ENCODE measurements around the gene NFILZ. TPM values are rescaled to one million over a fixed set of nuclear protein-coding genes. Genes with fewer than 3 reads are reported as not detected.

Gene NFILZ
- total RNA-seq, 1 experiment from 2014 or later: not detected

GRCh38 chr19:8655340-8655709, 24.9 kb downstream of the NFILZ start:
- H4K20me1 ChIP-seq (ENCODE audit: insufficient read depth): no peaks in the 10 kb centered on the region
- no peaks in the 10 kb centered on the region for H3K9me3 ChIP-seq (ENCODE audit: control insufficient read depth in 1 of 2, insufficient read depth in 1 of 2, low read depth in 1 of 2, low read length in 2 of 2)
- no peaks in the 10 kb centered on the region for H3K9me2 ChIP-seq (ENCODE audit: insufficient read depth)
- intact Hi-C loops (cut with micrococcal nuclease): no loop called here
- no peaks in the 10 kb centered on the region for H3K27me3 ChIP-seq (ENCODE audit: insufficient read depth, low read length)
- no peak overlapping the region for H2AFZ ChIP-seq (ENCODE audit: low read depth, low read length, poor library complexity, severe bottlenecking)
- H3K9ac ChIP-seq (ENCODE audit: low read length): no peak overlapping the region
- POLR2A ChIA-PET: interaction anchor here (1.0 kb wide), 1 partner anchor 363 kb away, joined by 3 read pairs; no protein-coding TSS in a partner anchor
- peaks cover 0 to 7% of the 10 kb centered on the region in 2 experiments; a peak in 1 of 4 replicates for H3K4me1 ChIP-seq (ENCODE audit: control insufficient read depth in 1 of 2, insufficient read depth in 2 of 2, low read length in 2 of 2)
- H3K4me2 ChIP-seq (ENCODE audit: low read length): no peak overlapping the region
- CTCF ChIA-PET: interaction anchor here (1.5 to 3.5 kb wide), 3 partner anchors 13 to 426 kb away, joined by 3 to 29 read pairs (median 13); no protein-coding TSS in a partner anchor
- no peak overlapping the region for H3K27ac ChIP-seq (ENCODE audit: low read depth, low read length)
- RAD21 ChIA-PET (ENCODE audit: low non-redundant PET in 1 of 2, low total read pairs in 2 of 2, uncharacterized antibody in 2 of 2, unreplicated experiment in 2 of 2): interaction anchor here (0.6 to 1.8 kb wide), 3 partner anchors 15 to 553 kb away, joined by 3 to 4 read pairs (median 3); no protein-coding TSS in a partner anchor
- TF ChIP-seq SP1 (IDR thresholded peaks at IDR 0.05; ENCODE audit: low read depth) (no peak), JUND (IDR thresholded peaks at IDR 0.05) (no peak), FOSL1 (IDR thresholded peaks at IDR 0.05; ENCODE audit: low read depth) (no peak), TCF7L2 (IDR thresholded peaks at IDR 0.05; ENCODE audit: borderline replicate concordance, extremely low read depth, insufficient read depth, insufficient read length) (no peak), POLR2AphosphoS5 (IDR thresholded peaks at IDR 0.05; ENCODE audit: low read depth, low read length) (no peak), SIN3A (IDR thresholded peaks at IDR 0.05; ENCODE audit: low read depth) (no peak), POLR2A (IDR thresholded peaks at IDR 0.05; ENCODE audit: borderline replicate concordance, extremely low read depth, insufficient read depth, insufficient read length) (no peak), CEBPB (IDR thresholded peaks at IDR 0.05; ENCODE audit: low read depth) (no peak), EGR1 (IDR thresholded peaks at IDR 0.05; ENCODE audit: low read depth) (no peak), ZNF274 (IDR thresholded peaks at IDR 0.05; ENCODE audit: low read depth, low read length) (no peak), MAX (IDR thresholded peaks at IDR 0.05) (no peak), CTCF (IDR thresholded peaks at IDR 0.05 in 2 of 3, conservative IDR thresholded peaks at IDR 0.05 in 1 of 3; ENCODE audit: borderline replicate concordance in 1 of 3, insufficient read depth in 1 of 3, low read depth in 2 of 3, low read length in 2 of 3) (no peak), ELF1 (IDR thresholded peaks at IDR 0.05; ENCODE audit: borderline replicate concordance, low read depth) (no peak), ZFX (IDR thresholded peaks at IDR 0.05) (no peak), CBX3 (IDR thresholded peaks at IDR 0.05; ENCODE audit: low read depth) (no peak), ATF3 (IDR thresholded peaks at IDR 0.05) (no peak), YY1 (IDR thresholded peaks at IDR 0.05; ENCODE audit: extremely low read depth, insufficient replicate concordance, low read depth, low read length) (no peak), RAD21 (IDR thresholded peaks at IDR 0.05; ENCODE audit: low read depth) (no peak)
- H3K36me3 ChIP-seq (ENCODE audit: control insufficient read depth in 1 of 2, insufficient read depth in 2 of 2, low read length in 2 of 2): no peaks in the 10 kb centered on the region
- no peak for DNase-seq (ENCODE audit: low read depth, low spot score)
- no TSS peak for BruUV-seq (replicated peaks)
- H3K79me2 ChIP-seq (ENCODE audit: insufficient read depth, low read length): no peaks in the 10 kb centered on the region
- ATAC-seq: no peak; the same call in 1 of the 2 replicates
- H3K4me3 ChIP-seq (replicated peaks in 1 of 2; ENCODE audit: low read depth in 1 of 2, low read length in 2 of 2): no peak overlapping the region

All from HCT116 (cell line).